SK-N-SH (cell line): ENCODE data around the gene SLC8A2. TPM values are rescaled to one million over a fixed set of nuclear protein-coding genes. Genes with fewer than 3 reads are reported as not detected.

ENCODE experiments used
- CTCF ChIA-PET: fragments of 300-600, 350-600 bp; formaldehyde crosslinking; extraction: SDS; loops from one replicate; lab custom pipeline; 2021; lab: Yijun Ruan, JAX
- POLR2A ChIA-PET: fragments of 350-600 bp; sonication (Branson Sonifier 250); formaldehyde crosslinking; extraction: SDS; loops from one replicate; lab custom pipeline; 2020; ENCODE audit warnings: antibody characterized with exemption, inconsistent platforms; lab: Yijun Ruan, JAX
- DNase-seq: peaks from one replicate; pipeline ENCODE4 v3.0.0; 2012
- H2AFZ ChIP-seq: fragments of 200-600 bp; sonication (generic); 2 replicates; pipeline ENCODE4 v1.8.1; 2016; ENCODE audit warnings: antibody characterized with exemption, mild to moderate bottlenecking, low read depth
- H3F3A ChIP-seq: fragments of 200-600 bp; sonication (generic); replicated peaks from 2 replicates; pipeline ENCODE3; 2016; ENCODE audit warnings: antibody characterized with exemption, mild to moderate bottlenecking; ENCODE audit not compliant: insufficient read depth
- H3K27ac ChIP-seq, 2 experiments: fragments of 200-500 bp in 1 of 2; fragments of 200-600 bp in 1 of 2; sonication (Bioruptor generic) in 1 of 2; sonication (generic), shearing (Covaris generic) in 1 of 2; 2 replicates each; pipeline versions ENCODE4 v1.5.1 to v1.6.1; 2014 to 2016; ENCODE audit warnings: low read depth in 2 of 2, inconsistent platforms in 1 of 2, low read length in 1 of 2, mild to moderate bottlenecking in 1 of 2, mixed read lengths in 1 of 2
- H3K27me3 ChIP-seq: fragments of 200-600 bp; sonication (generic), shearing (Covaris generic); 2 replicates; pipeline ENCODE4 v1.6.1; 2016; ENCODE audit warnings: mixed run types; ENCODE audit not compliant: insufficient read depth
- H3K36me3 ChIP-seq, 2 experiments: fragments of 200-500 bp in 1 of 2; fragments of 200-600 bp in 1 of 2; sonication (Bioruptor generic) in 1 of 2; sonication (generic) in 1 of 2; replicated peaks in 1 of 2; 2 replicates each; pipeline versions ENCODE3 to v1.5.1; 2014 to 2016; ENCODE audit warnings: low read length in 1 of 2, mild to moderate bottlenecking in 1 of 2; ENCODE audit not compliant: insufficient read depth in 2 of 2, control insufficient read depth in 1 of 2
- H3K4me1 ChIP-seq, 2 experiments: fragments of 200-500 bp in 1 of 2; fragments of 200-600 bp in 1 of 2; sonication (Bioruptor generic) in 1 of 2; sonication (generic), shearing (Covaris generic) in 1 of 2; 2 replicates each; pipeline versions ENCODE4 v1.5.1 to v1.6.1; 2014 to 2016; ENCODE audit warnings: low read depth in 1 of 2, low read length in 1 of 2, mixed run types in 1 of 2; ENCODE audit not compliant: insufficient read depth in 2 of 2, control insufficient read depth in 1 of 2
- H3K4me2 ChIP-seq: fragments of 200-600 bp; sonication (generic), shearing (Covaris generic); 2 replicates; pipeline ENCODE4 v1.6.1; 2017; ENCODE audit warnings: mixed run types
- H3K4me3 ChIP-seq, 2 experiments: fragments of 200-500 bp in 1 of 2; fragments of 200-600 bp in 1 of 2; sonication (Bioruptor generic) in 1 of 2; sonication (generic), shearing (Covaris generic) in 1 of 2; 2 replicates each; pipeline versions ENCODE4 v1.5.1 to v1.8.1; 2014 to 2016; ENCODE audit warnings: low read depth in 2 of 2, inconsistent platforms in 1 of 2, low read length in 1 of 2, mild to moderate bottlenecking in 1 of 2, mixed read lengths in 1 of 2, moderate library complexity in 1 of 2
- H3K79me2 ChIP-seq: fragments of 200-600 bp; sonication (generic); 2 replicates; pipeline ENCODE4 v1.8.1; 2017; ENCODE audit warnings: mild to moderate bottlenecking; ENCODE audit not compliant: insufficient read depth
- H3K9ac ChIP-seq: fragments of 200-600 bp; sonication (generic); 2 replicates; pipeline ENCODE4 v1.6.1; 2017; ENCODE audit warnings: mixed run types
- H3K9me2 ChIP-seq: fragments of 200-600 bp; sonication (generic); 2 replicates; pipeline ENCODE4 v1.6.1; 2017; ENCODE audit warnings: mixed run types
- H3K9me3 ChIP-seq: fragments of 200-600 bp; sonication (generic); 2 replicates; pipeline ENCODE4 v1.6.1; 2017; ENCODE audit warnings: mixed run types, mild to moderate bottlenecking, moderate library complexity
- H4K20me1 ChIP-seq: fragments of 200-600 bp; sonication (generic); 2 replicates; pipeline ENCODE4 v1.6.1; 2017; ENCODE audit warnings: mild to moderate bottlenecking, mixed run types; ENCODE audit not compliant: insufficient read depth
- EZH2phosphoT487 ChIP-seq: fragments of 200-600 bp; sonication (generic); IDR thresholded peaks from 2 replicates; pipeline ENCODE4 v1.6.1; 2017; ENCODE audit warnings: low read depth, mixed run types, mild to moderate bottlenecking, antibody characterized with exemption, moderate library complexity, borderline replicate concordance
- GATA2 ChIP-seq: sonication (generic); formaldehyde crosslinking; IDR thresholded peaks from 2 replicates; pipeline ENCODE4 v1.5.0; 2020; ENCODE audit warnings: mild to moderate bottlenecking, missing genetic modification reagents
- IRF3 ChIP-seq: fragments of 150-350 bp; IDR thresholded peaks from 2 replicates; pipeline ENCODE4 v1.6.1; 2016; ENCODE audit warnings: mild to moderate bottlenecking, low read depth, low read length
- MXI1 ChIP-seq: IDR thresholded peaks from 2 replicates; pipeline ENCODE4 v1.6.1; 2012; ENCODE audit warnings: mild to moderate bottlenecking, low read depth, low read length, improper control_type of control experiment
- RFX5 ChIP-seq: IDR thresholded peaks from 2 replicates; pipeline ENCODE4 v1.6.1; 2012; ENCODE audit warnings: mild to moderate bottlenecking, improper control_type of control experiment, low read length
- RXRA ChIP-seq: IDR thresholded peaks from 2 replicates; pipeline ENCODE4 v1.4.0; 2012; ENCODE audit warnings: low read depth, mild to moderate bottlenecking, borderline replicate concordance
- SMC3 ChIP-seq: IDR thresholded peaks from 2 replicates; pipeline ENCODE4 v1.6.1; 2012; ENCODE audit warnings: low read depth, low read length, improper control_type of control experiment
- TAF1 ChIP-seq: IDR thresholded peaks from 2 replicates; pipeline ENCODE4 v1.6.1; 2012; ENCODE audit warnings: low read depth, mild to moderate bottlenecking, low read length, moderate library complexity, borderline replicate concordance
- YY1 ChIP-seq: IDR thresholded peaks from 2 replicates; pipeline ENCODE4 v1.4.0; 2012; ENCODE audit warnings: low read depth, mild to moderate bottlenecking
- WGBS: methylation state at CpG from one replicate; pipeline ENCODE4 v1.1.6; 2017; ENCODE audit warnings: low lambda C conversion rate; 5-methylcytosine and 5-hydroxymethylcytosine counted together
- polyA plus RNA-seq, 3 experiments: library from polyadenylated mRNA; depleted of rRNA; stranded (reverse); fragments of >200 nt; gene quantifications; 2 replicates each; pipeline ENCODE4 v1.2.3, GENCODE V29; 2012
- TF ChIP-seq, protein P1 (sequence below): IDR thresholded peaks from 2 replicates; pipeline ENCODE4 v1.4.0; 2012; ENCODE audit warnings: low read depth, borderline replicate concordance

SLC8A2 gene
- polyA plus RNA-seq, 1 of the 3 experiments (the other 2 are of a cell fraction): 0.58 TPM

- Histone ChIP-seq H4K20me1 (no peaks in the 10 kb centered on the region), H3K4me2 (no peak overlapping the region), H3K4me3 (no peak overlapping the region), H3K4me1 (peaks cover 0 to 18% of the 10 kb centered on the region in 2 experiments; a peak in 1 of 4 replicates), H3F3A (peaks cover 3% of the 10 kb centered on the region), H3K27me3 (no peaks in the 10 kb centered on the region; the same call in 1 of the 2 replicates), H3K9me2 (no peaks in the 10 kb centered on the region), H3K79me2 (no peaks in the 10 kb centered on the region), H3K36me3 (no peaks in the 10 kb centered on the region), H3K9me3 (no peaks in the 10 kb centered on the region), H3K27ac (no peak overlapping the region), H2AFZ (no peak overlapping the region), H3K9ac (no peak overlapping the region)
- no peak for DNase-seq
- no peak for TF ChIP-seq RFX5
- TF ChIP-seq TAF1: no peak
- TF ChIP-seq MXI1: no peak
- TF ChIP-seq, protein P1, sequence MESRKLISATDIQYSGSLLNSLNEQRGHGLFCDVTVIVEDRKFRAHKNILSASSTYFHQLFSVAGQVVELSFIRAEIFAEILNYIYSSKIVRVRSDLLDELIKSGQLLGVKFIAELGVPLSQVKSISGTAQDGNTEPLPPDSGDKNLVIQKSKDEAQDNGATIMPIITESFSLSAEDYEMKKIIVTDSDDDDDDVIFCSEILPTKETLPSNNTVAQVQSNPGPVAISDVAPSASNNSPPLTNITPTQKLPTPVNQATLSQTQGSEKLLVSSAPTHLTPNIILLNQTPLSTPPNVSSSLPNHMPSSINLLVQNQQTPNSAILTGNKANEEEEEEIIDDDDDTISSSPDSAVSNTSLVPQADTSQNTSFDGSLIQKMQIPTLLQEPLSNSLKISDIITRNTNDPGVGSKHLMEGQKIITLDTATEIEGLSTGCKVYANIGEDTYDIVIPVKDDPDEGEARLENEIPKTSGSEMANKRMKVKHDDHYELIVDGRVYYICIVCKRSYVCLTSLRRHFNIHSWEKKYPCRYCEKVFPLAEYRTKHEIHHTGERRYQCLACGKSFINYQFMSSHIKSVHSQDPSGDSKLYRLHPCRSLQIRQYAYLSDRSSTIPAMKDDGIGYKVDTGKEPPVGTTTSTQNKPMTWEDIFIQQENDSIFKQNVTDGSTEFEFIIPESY: no peak
- TF ChIP-seq GATA2: no peak
- TF ChIP-seq RXRA: no peak
- no peak for TF ChIP-seq EZH2phosphoT487
- no peak for TF ChIP-seq IRF3
- CTCF ChIA-PET: no interaction called here
- POLR2A ChIA-PET: no interaction called here
- 86% methylated on average over 12 of the region's 27 CpGs for WGBS
These were observed 5.7 kb downstream of the SLC8A2 start for GRCh38 chr19:47465957-47466356.

DNA sequence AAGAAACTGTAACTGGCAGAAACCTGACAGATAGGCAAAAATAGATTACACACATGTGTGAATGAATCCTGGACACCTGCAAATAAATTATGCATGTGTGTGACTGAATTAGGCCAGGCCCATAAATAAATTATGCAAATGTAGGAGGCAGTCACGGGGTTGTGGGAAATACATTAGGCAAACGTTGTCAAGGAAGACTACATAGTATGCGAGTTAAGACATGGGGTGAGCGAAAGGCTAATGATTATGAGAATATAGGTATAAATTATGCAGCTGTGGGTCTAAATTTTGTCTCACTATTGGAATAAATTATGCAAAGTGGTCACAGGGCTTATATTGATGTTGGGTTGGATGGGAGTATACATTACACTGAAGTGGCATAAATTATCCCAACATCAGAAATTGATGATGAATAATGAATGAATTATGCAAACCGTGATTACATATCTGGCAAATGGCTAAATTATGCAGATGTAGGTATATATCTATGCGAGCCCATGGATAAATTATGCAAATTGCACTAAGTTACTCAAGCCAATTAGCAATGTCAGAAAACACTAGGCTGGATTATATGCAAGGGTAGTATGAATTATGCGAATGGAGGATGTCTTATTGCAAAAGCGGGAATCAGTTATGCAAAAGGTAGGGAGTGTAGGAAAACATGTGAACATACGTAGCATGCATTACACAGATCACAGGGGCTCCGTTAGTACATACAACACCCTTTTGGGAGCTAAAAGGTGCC, 6.8 kb downstream of the SLC8A2 start:
- H3F3A ChIP-seq: no peaks in the 10 kb centered on the region

More for the DNA sequence above, 6.8 kb downstream of the SLC8A2 start:
- 63% methylated on average over 10 of the region's 10 CpGs for WGBS
- H3K4me2 ChIP-seq: no peak overlapping the region
- no peaks in the 10 kb centered on the region for H3K36me3 ChIP-seq
- H3K9me3 ChIP-seq: no peaks in the 10 kb centered on the region
- H4K20me1 ChIP-seq: no peaks in the 10 kb centered on the region
- TF ChIP-seq SMC3 (no peak), TAF1 (no peak), YY1 (no peak)
- TF ChIP-seq, protein P1: no peak
- ChIA-PET POLR2A (no interaction called here), CTCF (interaction anchor here (1.0 to 1.6 kb wide), 3 partner anchors 10 to 17 kb away, joined by 3 to 5 read pairs (median 4); no protein-coding TSS in a partner anchor)
- no peak overlapping the region for H3K4me3 ChIP-seq
- no peak overlapping the region for H2AFZ ChIP-seq
- H3K4me1 ChIP-seq: peaks cover 0 to 7% of the 10 kb centered on the region in 2 experiments; a peak in 1 of 4 replicates
- no peaks in the 10 kb centered on the region for H3K79me2 ChIP-seq
- H3K9me2 ChIP-seq: no peaks in the 10 kb centered on the region
- no peak for DNase-seq
- H3K27me3 ChIP-seq: no peaks in the 10 kb centered on the region; the same call in 1 of the 2 replicates
- H3K27ac ChIP-seq: no peak overlapping the region
- H3K9ac ChIP-seq: no peak overlapping the region
